Sigmoid colon (tissue), 4 donors: ENCODE measurements around the gene NEB.

Experiments
- POLR2A ChIP-seq, 2 donors: fragments of 450-650 bp; IDR thresholded peaks; one replicate each; pipeline ENCODE4 v1.6.1; 2016; ENCODE audit warnings: antibody characterized with exemption in 2 of 2, mild to moderate bottlenecking in 2 of 2, moderate library complexity in 2 of 2
- POLR2AphosphoS5 ChIP-seq, 4 donors: sonication (generic); formaldehyde crosslinking; IDR thresholded peaks; one replicate each; pipeline ENCODE4 v1.6.1; 2017; ENCODE audit warnings: antibody characterized with exemption in 4 of 4
- TF ChIP-seq, protein P1 (sequence below), 4 experiments: fragments of 450-650 bp in 3 of 4; fragments of 200-600 bp in 1 of 4; IDR thresholded peaks; one replicate each; pipeline ENCODE4 v1.5.1; 2016 to 2019; ENCODE audit warnings: antibody characterized with exemption in 4 of 4, mild to moderate bottlenecking in 3 of 4, moderate library complexity in 2 of 4

DNA sequence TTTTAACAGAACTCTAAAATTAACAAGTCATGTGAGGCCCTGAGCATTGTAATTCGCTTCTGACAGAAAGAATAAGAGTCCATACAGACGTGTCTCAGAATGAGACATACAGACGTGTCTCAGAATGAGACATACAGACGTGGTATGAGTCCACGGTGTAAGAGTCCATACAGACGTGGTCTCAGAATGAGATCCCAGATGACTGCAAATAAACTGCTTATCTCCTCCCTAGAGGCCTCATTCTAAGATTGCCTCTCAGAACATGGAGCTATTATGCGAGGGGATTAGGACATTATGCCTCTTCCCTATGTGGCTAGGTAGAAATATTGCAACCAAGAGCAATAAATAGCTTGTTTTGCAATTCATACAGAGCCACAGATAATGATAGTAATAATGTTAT, 63.9 kb downstream of the NEB start:
- TF ChIP-seq, protein P1, sequence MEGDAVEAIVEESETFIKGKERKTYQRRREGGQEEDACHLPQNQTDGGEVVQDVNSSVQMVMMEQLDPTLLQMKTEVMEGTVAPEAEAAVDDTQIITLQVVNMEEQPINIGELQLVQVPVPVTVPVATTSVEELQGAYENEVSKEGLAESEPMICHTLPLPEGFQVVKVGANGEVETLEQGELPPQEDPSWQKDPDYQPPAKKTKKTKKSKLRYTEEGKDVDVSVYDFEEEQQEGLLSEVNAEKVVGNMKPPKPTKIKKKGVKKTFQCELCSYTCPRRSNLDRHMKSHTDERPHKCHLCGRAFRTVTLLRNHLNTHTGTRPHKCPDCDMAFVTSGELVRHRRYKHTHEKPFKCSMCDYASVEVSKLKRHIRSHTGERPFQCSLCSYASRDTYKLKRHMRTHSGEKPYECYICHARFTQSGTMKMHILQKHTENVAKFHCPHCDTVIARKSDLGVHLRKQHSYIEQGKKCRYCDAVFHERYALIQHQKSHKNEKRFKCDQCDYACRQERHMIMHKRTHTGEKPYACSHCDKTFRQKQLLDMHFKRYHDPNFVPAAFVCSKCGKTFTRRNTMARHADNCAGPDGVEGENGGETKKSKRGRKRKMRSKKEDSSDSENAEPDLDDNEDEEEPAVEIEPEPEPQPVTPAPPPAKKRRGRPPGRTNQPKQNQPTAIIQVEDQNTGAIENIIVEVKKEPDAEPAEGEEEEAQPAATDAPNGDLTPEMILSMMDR (IDR thresholded peaks at IDR 0.05) = no peak
- TF ChIP-seq POLR2A (IDR thresholded peaks at IDR 0.05) (no peak), POLR2AphosphoS5 (IDR thresholded peaks at IDR 0.05) (no peak)
